Naive B cell (primary cell): ENCODE results near the gene DENND4A. TPM values are rescaled to one million over a fixed set of nuclear protein-coding genes. Genes with fewer than 3 reads are reported as not detected.
A peak's percentile ranks its signal among the peaks of the same experiment; 100 is the strongest.
"Not testable (repeated sequence)": the region's sequence is repeated elsewhere in the genome, so short reads cannot be mapped to it uniquely, and the experiment has no call there.

Experiments used
- ATAC-seq, 2 donors: fragments of 150-1000 bp; cut with Tn5 transposase; 2 replicates each; pipeline ENCODE4 v1.10.0; 2021; ENCODE audit warnings: low read depth in 2 of 2, mild to moderate bottlenecking in 2 of 2, moderate library complexity in 2 of 2
- DNase-seq: peaks from one replicate; pipeline ENCODE4 v3.0.0; 2022
- H3K27ac Mint-ChIP-seq, 6 donors: one replicate each; pipeline ENCODE4 v1.8.0; 2020 to 2022; ENCODE audit warnings: mild to moderate bottlenecking in 6 of 6, mixed read lengths in 6 of 6, moderate library complexity in 5 of 6, inconsistent platforms in 2 of 6
- H3K27me3 Mint-ChIP-seq, 3 donors: one replicate each; pipeline ENCODE4 v1.8.0; 2021 to 2022; ENCODE audit warnings: mixed read lengths in 3 of 3, mild to moderate bottlenecking in 1 of 3
- H3K36me3 Mint-ChIP-seq, 2 donors: one replicate each; pipeline ENCODE4 v1.8.0; 2020 to 2022; ENCODE audit warnings: mixed read lengths in 2 of 2, inconsistent platforms in 1 of 2, mild to moderate bottlenecking in 1 of 2
- H3K4me1 Mint-ChIP-seq, 3 donors: one replicate each; pipeline ENCODE4 v1.8.0; 2020 to 2022; ENCODE audit warnings: mixed read lengths in 3 of 3, inconsistent platforms in 1 of 3, mild to moderate bottlenecking in 1 of 3, moderate library complexity in 1 of 3
- H3K4me3 Mint-ChIP-seq, 8 donors: one replicate each; pipeline ENCODE4 v1.8.0; 2020 to 2022; ENCODE audit warnings: mild to moderate bottlenecking in 8 of 8, mixed read lengths in 8 of 8, moderate library complexity in 8 of 8, inconsistent platforms in 2 of 8
- H3K9me3 Mint-ChIP-seq, 7 donors: one replicate each; pipeline ENCODE4 v1.8.0; 2020 to 2022; ENCODE audit warnings: mixed read lengths in 7 of 7, mild to moderate bottlenecking in 5 of 7, inconsistent platforms in 2 of 7, moderate library complexity in 1 of 7
- polyA plus RNA-seq, 6 donors: library from polyadenylated mRNA; unstranded; fragments of 300-500 nt; fragmentation: Illumina TruSeq; gene quantifications; one replicate each; pipeline ENCODE4 v1.2.3, GENCODE V29; 2021; ENCODE audit warnings: low read depth in 6 of 6

Gene DENND4A
- polyA plus RNA-seq, 6 donors from 2014 or later, result 18.3 to 38.9 (median 26.8) TPM

DNA sequence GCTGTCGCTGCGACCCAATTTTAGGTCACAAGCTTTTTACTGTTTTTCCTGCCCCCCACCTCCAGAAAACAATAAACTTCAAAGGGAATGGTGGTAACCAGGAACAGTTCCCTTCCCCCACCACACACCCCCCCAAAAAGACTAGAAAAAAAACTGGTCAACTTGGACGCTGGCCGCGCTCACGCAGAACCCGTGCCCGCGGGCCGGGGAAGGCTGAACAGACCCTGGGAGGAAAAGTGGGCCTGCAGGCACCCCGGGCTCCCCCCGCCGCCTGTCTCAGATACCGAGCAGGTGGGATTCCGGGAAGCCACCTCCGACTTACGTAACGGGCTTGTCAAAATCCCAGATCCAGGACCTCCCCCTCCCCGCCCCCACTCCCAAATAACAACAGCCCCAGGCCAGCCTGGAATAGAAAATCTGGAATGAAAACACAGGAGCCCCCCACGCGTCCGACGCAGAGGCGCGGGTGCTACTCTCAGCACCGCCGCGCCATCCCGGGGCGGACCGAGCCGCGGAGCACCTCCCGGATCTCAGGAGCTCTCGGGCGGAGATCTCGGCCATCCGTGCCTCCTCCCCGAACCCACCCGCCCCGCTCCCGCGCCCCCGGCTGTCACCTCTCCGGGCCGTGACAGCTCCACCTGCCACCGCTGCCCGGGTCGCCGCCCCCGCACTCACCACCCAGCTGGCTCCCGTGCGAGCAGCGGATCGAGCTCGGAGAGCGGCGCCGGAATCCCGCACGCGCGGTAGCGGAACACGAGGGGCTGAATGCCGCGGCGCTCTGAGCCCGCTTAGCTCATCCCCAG is 557 bp downstream of the DENND4A start:
- Mint-ChIP-seq H3K27me3 (no peaks in the 10 kb centered on the region), H3K9me3 (no peaks in the 10 kb centered on the region), H3K27ac (peak overlapping the region; percentile 95 to 100 (median 99)), H3K36me3 (no peaks in the 10 kb centered on the region), H3K4me1 (peaks cover 34 to 61% (median 35%) of the 10 kb centered on the region in 3 donors), H3K4me3 (peak overlapping the region; percentile 84 to 99 (median 92))
- ATAC-seq (peak; percentile 3 to 4), DNase-seq (peak; percentile 41)

DNA sequence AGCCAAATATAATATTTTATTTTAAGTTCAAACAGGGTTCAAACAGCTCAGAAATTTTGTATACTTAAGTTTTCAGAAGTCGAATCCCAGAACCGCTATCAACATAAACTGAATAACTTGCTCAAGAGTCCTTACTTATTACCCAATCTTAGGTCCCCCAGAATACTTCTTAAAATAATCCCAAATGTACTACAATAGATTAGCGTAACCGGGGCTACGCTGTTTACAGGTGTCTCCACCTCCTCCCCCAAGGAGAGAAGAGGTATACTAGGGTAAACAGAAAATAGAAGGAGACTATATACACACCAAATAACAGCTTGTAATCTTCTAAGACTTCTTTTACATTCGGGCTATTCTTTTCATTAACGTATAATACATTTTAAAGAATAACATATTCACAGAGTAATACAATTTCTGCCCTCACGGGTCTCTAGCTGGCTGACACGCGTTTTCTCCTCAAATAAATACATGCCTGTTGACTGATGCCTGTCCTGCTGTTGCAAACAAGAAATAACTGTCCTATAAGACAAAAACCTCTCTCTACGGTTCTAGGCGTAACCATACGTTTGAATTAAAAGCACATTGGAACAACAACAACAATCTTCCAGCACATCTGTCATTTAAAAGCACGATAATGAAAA is 1.3 kb downstream of the DENND4A start:
- H3K4me3 Mint-ChIP-seq, result peak overlapping the region; percentile 84 to 99 (median 92)
- H3K36me3 Mint-ChIP-seq, result no peaks in the 10 kb centered on the region
- peaks cover 29 to 59% (median 29%) of the 10 kb centered on the region in 3 donors for H3K4me1 Mint-ChIP-seq
- H3K27ac Mint-ChIP-seq, result peak overlapping the region; percentile 95 to 100 (median 99)
- no peaks in the 10 kb centered on the region for H3K9me3 Mint-ChIP-seq
- ATAC-seq (no peak), DNase-seq (no peak)
- no peaks in the 10 kb centered on the region for H3K27me3 Mint-ChIP-seq

DNA sequence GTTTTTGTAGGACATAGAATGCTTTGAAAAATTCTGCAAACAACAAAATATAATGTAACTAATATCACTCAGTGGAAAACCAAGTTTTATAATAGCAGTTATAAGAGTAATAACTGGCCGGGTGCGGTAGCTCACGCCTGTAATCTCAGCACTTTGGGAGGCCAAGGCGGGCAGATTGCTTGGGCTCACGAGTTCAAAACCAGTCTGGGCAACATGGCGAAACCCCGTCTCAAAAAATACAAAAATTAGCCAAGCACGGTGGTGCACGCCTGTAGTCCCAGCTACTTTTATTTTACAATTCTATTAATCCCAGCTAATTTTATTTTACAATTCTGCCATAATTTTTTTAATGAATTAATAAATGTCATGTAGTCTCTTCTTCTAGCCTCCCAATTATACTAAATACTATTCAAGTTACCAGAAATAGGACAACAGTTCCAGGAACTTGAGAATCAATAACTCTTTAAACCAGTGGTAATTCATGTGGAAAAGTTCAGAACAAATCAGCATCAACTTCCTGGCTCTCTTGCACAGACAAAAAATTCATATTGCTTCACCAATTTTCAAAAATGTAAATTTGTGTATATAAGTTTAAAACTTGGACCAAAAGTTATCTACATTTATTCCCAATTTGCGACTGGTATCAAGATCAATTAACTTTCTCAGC is 2.2 kb downstream of the DENND4A start:
- Mint-ChIP-seq H3K9me3 (no peaks in the 10 kb centered on the region), H3K4me1 (peaks cover 29 to 65% (median 29%) of the 10 kb centered on the region in 3 donors), H3K27me3 (no peaks in the 10 kb centered on the region), H3K36me3 (no peaks in the 10 kb centered on the region), H3K27ac (peak overlapping the region; percentile 89 to 100 (median 97)), H3K4me3 (peak overlapping the region; percentile 84 to 99 (median 92))
- ATAC-seq, result no peak
- DNase-seq, result no peak

DNA sequence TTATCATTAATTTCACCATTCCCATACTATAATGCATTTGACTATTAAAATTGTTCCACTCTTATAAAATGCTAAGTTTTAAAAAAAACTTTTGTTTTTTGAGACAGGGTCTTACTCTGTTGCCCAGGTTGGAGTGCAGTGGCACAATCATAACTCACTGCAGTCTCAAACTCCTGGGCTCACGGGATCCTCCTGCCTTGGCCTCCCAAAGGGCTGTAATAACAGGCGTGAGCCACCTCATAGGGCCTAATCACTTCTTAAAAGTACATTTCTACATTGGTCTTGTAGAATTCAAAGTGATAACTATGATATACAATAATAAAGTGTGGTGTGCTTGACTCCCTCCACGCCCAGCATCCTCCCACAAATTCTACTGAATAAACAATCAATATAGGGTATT is 3.0 kb downstream of the DENND4A start:
- H3K9me3 Mint-ChIP-seq, result no peaks in the 10 kb centered on the region
- H3K4me3 Mint-ChIP-seq, result peak overlapping the region; percentile 84 to 99 (median 92)
- ATAC-seq (no peak), DNase-seq (no peak)
- H3K36me3 Mint-ChIP-seq, result peaks cover 0 to under 1% of the 10 kb centered on the region in 2 donors
- peaks cover 29 to 63% (median 30%) of the 10 kb centered on the region in 3 donors for H3K4me1 Mint-ChIP-seq
- no peaks in the 10 kb centered on the region for H3K27me3 Mint-ChIP-seq
- H3K27ac Mint-ChIP-seq, result peak overlapping the region; percentile 89 to 100 (median 96)

DNA sequence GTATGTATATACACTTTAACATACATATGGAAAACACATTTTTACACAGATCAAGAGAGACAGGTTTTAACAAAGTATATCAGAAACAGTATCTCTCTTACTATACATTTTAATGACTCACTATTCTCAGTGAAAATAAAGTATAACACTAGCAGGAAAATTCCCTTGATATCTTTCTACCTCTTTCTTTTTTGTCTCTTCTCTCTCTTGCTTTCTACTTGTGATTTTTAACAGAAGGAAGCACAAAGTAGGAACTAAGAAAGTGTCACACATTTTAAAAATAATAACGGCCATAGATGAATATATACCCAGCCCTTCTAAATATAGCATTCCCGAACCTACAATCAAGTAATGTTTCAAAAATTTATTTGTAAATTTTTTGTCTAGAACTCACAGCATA is 4.8 kb downstream of the DENND4A start:
- peak overlapping the region; percentile 49 to 89 (median 78) for H3K4me3 Mint-ChIP-seq
- peaks cover 0 to 5% of the 10 kb centered on the region in 2 donors for H3K36me3 Mint-ChIP-seq
- peak overlapping the region; percentile 63 to 100 (median 90) for H3K27ac Mint-ChIP-seq
- H3K27me3 Mint-ChIP-seq, result no peaks in the 10 kb centered on the region
- H3K4me1 Mint-ChIP-seq, result peaks cover 23 to 60% (median 27%) of the 10 kb centered on the region in 3 donors
- ATAC-seq (no peak), DNase-seq (no peak)
- no peaks in the 10 kb centered on the region for H3K9me3 Mint-ChIP-seq

DNA sequence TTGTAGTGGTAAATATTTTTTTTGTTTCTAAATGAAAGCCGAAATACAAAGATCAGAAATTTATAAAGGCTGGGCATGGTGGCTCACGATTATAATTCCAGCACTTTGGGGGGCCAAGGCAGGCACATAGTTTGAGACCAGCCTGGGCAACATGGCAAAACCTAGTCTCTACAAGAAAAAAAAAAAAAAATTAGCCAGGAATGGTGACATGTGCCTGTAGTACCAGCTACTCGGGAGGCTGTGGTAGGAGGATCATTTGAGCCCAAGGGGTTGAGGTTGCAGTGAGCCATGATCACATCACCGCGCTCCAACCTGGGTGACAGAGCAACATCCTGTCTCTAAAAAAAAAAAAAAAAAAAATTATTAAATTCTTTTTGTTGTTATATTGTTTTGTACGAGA is 6.9 kb downstream of the DENND4A start:
- Mint-ChIP-seq H3K36me3 (peaks cover 0 to 6% of the 10 kb centered on the region in 2 donors), H3K27ac (peak overlapping the region in 2 of 6 donors; percentile 60 to 65), H3K4me3 (peak overlapping the region in 2 of 8 donors; percentile 40 to 65), H3K27me3 (no peaks in the 10 kb centered on the region), H3K9me3 (no peaks in the 10 kb centered on the region), H3K4me1 (peaks cover 21 to 56% (median 26%) of the 10 kb centered on the region in 3 donors)
- DNase-seq, result no peak
- no peak for ATAC-seq

DNA sequence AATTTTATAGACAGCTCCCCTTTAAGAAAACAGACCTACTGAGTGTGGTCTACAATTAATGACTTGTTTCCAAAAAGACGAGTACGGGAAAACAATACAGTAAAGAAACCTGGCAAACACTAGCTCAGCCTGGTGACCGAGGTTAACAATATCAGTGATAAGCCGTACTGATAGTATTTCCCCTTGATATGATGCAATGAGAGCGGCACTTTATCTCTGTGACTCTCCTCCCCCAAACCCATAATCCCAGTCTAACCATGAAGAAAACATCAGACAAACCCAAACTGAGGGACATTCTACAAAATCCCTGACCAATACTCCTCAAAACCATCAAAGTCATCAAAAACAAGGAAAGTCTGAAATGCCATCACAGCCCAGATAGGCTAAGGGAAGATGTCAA is 8.2 kb downstream of the DENND4A start:
- ATAC-seq (no peak), DNase-seq (no peak)
- peak overlapping the region in 3 of 8 donors; percentile 12 to 42 (median 34) for H3K4me3 Mint-ChIP-seq
- H3K36me3 Mint-ChIP-seq, result peaks cover 0 to 9% of the 10 kb centered on the region in 2 donors
- no peaks in the 10 kb centered on the region for H3K27me3 Mint-ChIP-seq
- peak overlapping the region in 3 of 6 donors; percentile 30 to 86 (median 82) for H3K27ac Mint-ChIP-seq
- H3K4me1 Mint-ChIP-seq, result peaks cover 9 to 43% (median 19%) of the 10 kb centered on the region in 3 donors
- no peaks in the 10 kb centered on the region for H3K9me3 Mint-ChIP-seq

DNA sequence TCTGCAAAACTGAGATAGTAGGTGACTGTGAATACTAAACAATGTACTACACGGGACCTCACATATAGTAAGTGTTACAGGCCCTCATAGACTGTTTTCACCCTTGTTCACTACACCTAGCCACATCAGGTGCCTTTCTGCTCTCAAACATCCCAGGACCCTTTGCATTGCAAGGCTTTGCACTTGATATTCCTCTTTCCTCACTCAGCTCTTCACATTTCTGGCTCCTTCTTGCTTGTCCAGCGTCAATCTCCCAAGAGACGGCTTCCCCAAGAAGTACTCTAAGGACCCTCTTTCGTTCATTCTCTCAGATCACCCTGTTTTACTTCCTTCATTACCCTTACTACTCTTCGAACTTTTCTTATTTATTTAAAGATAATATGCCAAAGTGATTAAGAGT is 10.0 kb downstream of the DENND4A start:
- H3K9me3 Mint-ChIP-seq, result no peaks in the 10 kb centered on the region
- no peak for DNase-seq
- H3K36me3 Mint-ChIP-seq, result peaks cover 0 to 9% of the 10 kb centered on the region in 2 donors
- peaks cover 18 to 28% (median 19%) of the 10 kb centered on the region in 3 donors for H3K4me1 Mint-ChIP-seq
- no peak overlapping the region for H3K4me3 Mint-ChIP-seq
- no peak overlapping the region for H3K27ac Mint-ChIP-seq
- ATAC-seq, result no peak
- H3K27me3 Mint-ChIP-seq, result no peaks in the 10 kb centered on the region

DNA sequence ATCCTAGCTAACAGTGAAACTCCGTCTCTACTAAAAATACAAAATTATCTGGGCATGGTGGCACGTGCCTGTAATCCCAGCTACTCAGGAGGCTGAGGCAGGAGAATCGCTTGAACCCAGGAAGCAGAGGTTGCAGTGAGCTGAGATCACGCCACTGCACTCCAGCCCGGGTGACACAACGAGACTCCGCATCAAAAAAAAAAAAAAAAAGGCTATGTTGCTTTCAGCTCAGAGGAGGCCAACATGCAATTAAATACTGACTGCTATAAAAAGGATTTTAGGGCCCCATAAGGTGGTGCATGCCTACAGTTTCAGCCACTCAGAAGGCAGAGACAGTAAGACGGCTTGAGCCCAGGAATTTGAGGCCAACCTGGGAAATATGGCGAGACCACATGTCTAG is 13.4 kb downstream of the DENND4A start:
- peak overlapping the region in 5 of 6 donors; percentile 84 to 96 (median 88) for H3K27ac Mint-ChIP-seq
- not testable (repeated sequence) for H3K9me3 Mint-ChIP-seq, ATAC-seq, H3K27me3 Mint-ChIP-seq, DNase-seq, H3K36me3 Mint-ChIP-seq
- H3K4me3 Mint-ChIP-seq, result peak overlapping the region; percentile 9 to 80 (median 70)
- H3K4me1 Mint-ChIP-seq, result peaks cover 14 to 35% (median 29%) of the 10 kb centered on the region in 3 donors

DNA sequence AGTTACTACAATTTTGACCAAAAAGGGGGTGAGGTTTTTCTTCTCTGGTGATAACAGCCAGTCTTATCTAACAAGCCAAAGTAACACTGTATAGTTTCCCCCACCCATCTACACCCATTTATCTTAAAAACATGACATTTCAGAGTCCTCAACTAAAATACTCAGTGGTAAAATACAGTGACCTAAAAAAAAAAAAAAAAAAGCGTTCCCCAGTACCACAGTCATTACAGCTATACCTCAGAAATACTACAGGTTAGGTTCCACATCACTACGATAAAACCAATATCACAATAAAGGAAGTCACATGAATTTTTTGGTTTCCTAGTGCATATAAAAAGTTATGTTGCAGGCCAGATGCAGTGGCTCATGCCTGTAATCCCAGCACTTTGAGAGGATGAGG is 13.8 kb downstream of the DENND4A start:
- ATAC-seq, result peak; percentile 11 to 17
- DNase-seq, result peak; percentile 46
- no peaks in the 10 kb centered on the region for H3K9me3 Mint-ChIP-seq
- peaks cover 0 to 4% of the 10 kb centered on the region in 2 donors for H3K36me3 Mint-ChIP-seq
- H3K27me3 Mint-ChIP-seq, result no peaks in the 10 kb centered on the region
- peaks cover 14 to 39% (median 31%) of the 10 kb centered on the region in 3 donors for H3K4me1 Mint-ChIP-seq
- peak overlapping the region in 5 of 6 donors; percentile 84 to 96 (median 88) for H3K27ac Mint-ChIP-seq
- peak overlapping the region; percentile 9 to 80 (median 70) for H3K4me3 Mint-ChIP-seq

DNA sequence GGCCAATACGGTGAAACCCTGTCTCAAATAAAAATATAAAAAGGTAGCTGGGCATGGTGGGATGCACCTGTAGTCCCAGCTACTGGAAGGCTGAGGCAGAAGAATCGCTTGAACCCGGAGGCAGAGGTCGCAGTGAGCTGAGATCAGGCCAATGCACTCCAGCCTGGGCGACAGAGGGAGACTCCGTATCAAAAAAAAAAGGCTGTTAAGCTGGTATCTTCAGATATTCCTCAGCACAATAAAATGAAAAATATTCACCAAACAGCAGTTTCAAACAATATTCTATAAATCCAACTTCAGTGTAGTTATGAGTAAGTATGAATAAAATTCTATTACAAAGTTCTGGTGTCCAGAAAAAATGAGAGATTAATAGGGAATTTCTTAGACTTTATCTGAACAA is 14.2 kb downstream of the DENND4A start:
- peaks cover 0 to 4% of the 10 kb centered on the region in 2 donors for H3K36me3 Mint-ChIP-seq
- ATAC-seq, result no peak
- H3K27ac Mint-ChIP-seq, result peak overlapping the region in 5 of 6 donors; percentile 84 to 96 (median 95)
- H3K9me3 Mint-ChIP-seq, result no peaks in the 10 kb centered on the region
- no peaks in the 10 kb centered on the region for H3K27me3 Mint-ChIP-seq
- DNase-seq, result no peak
- H3K4me3 Mint-ChIP-seq, result peak overlapping the region in 5 of 8 donors; percentile 62 to 80 (median 75)
- H3K4me1 Mint-ChIP-seq, result peaks cover 16 to 43% (median 31%) of the 10 kb centered on the region in 3 donors

DNA sequence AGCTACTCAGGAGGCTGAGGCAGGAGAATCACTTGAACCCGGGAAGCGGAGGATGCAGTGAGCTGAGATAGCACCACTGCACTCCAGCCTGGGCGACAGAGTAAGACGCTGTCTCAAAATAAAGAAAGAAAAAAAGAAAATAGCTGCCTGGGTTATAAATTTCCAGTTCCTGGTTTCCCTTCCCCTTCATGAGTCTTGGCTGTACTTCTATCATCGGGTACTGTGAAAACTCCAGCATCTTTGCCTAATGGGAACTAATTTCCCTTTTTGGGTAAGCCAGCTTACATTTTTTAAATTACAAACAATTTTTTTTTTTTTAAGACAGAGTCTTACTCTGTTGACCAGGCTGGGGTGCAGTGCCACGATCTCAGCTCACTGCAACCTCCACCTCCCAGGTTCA is 15.0 kb downstream of the DENND4A start:
- DNase-seq (peak; percentile 52), ATAC-seq (peak in 1 of 2 donors; percentile 21)
- Mint-ChIP-seq H3K36me3 (peaks cover 2 to 4% of the 10 kb centered on the region in 2 donors), H3K4me3 (peak overlapping the region; percentile 62 to 87 (median 72)), H3K9me3 (no peaks in the 10 kb centered on the region), H3K27ac (peak overlapping the region in 5 of 6 donors; percentile 77 to 96 (median 95)), H3K4me1 (peaks cover 23 to 45% (median 34%) of the 10 kb centered on the region in 3 donors), H3K27me3 (no peaks in the 10 kb centered on the region)
